Activated CD8-positive, alpha-beta memory T cell treated with anti-CD3 and anti-CD28 coated beads, Interleukin-2, amount 50 U/mL, for 1 hour (primary cell): ENCODE results near the gene COQ4.
"Not testable (repeated sequence)": the region's sequence is repeated elsewhere in the genome, so short reads cannot be mapped to it uniquely, and the experiment has no call there.

Experiments used
- DNase-seq: peaks from one replicate; pipeline ENCODE4 v3.0.0-alpha.2; 2020; ENCODE audit errors: extremely low read depth

Gene COQ4

DNA sequence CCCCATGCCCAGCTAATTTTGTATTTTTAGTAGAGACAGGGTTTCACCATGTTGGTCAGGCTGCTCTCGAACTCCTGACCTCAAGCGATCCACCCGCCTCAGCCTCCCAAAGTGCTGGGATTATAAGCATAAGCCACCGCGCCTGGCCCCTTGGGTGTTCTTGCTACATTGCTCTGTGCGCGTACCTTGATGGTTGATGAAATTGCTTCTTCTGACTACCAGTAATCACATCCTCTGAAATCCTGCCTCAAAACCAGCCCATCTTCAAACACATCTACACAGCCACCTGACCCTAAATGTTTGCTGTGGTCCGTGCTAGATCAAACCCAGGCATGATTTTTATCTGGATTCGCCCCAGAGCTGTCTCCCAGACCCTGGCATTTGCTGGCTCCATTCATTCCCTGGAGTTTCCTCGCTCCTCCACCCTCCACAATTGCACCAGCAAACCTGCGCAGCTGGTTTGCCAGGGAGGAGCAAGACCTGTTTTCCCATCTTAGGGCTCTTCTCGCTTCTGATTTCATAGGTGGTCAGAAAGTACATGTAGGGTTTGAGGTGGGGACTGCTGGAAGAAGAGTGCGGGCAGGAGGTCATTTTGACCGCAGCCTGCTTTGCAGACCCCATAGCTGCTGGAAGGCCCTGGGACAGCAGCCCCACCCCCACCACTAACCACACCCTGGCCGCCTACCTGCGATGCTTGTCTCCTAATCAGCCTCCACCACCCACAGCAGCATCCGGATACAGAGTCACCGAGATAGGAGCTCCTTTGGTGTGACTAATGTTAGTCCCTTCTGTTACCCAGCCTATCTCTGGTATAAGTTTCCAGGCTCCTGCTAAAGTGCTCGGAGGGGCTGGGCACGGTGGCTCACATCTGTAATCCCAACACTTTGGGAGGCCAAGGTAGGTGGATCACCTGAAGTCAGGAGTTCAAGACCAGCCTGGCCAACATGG, 23.8 kb upstream of the COQ4 start:
- DNase-seq: no peak

DNA sequence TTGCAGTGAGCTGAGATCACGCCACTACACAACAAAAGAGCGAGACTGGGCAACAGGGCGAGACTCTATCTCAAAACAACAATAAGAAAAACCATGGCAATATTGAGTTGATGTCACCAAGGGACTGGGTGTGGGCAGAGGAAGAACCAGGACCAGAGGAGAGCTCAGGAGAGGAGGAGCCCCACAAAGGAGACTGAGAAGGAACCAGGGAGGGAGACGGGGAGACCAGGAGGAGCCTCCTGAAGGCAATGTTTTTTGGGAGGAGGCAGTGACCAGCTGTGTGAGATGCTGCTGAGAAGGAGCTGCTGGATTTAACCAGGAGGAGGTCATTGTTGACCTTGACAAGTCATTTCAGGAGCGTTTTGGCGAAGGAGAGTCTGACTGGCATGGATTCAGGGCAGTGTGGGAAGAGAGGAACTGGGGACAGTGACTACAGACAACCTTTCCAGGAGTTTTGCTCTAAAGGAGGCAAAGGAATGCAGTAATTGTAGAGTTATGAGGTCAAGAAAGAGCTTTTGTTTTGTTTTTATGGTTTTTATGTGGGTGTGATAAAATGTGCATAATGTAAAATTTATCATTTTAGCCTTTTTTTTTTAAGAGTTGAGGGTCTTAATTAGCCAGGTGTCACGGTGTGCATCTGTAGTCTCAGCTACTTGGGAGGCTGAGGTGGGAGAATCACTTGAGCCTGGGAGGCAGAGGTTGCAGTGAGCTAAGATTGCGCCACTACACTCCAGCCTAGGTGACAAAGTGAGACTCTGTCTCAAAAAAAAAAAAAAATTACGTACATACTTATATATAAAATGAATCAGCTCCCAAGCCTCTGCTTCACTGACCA, 18.3 kb upstream of the COQ4 start:
- DNase-seq: no peak

DNA sequence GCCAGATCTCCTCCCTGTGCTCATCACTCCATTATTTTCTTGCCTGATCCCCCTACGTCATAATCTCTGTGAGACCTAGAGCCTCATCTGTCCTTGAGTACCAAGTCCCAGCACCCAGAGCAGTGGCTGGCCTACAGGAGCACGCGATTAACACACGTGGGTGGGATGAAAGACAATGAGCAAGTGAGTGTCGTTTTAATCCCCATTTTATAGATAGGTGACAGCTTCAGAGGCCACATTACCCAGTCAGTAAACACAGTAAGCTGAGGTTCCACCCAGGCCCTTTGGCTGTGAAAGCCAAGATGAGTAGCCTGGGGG, 17.7 kb upstream of the COQ4 start:
- no peak for DNase-seq

DNA sequence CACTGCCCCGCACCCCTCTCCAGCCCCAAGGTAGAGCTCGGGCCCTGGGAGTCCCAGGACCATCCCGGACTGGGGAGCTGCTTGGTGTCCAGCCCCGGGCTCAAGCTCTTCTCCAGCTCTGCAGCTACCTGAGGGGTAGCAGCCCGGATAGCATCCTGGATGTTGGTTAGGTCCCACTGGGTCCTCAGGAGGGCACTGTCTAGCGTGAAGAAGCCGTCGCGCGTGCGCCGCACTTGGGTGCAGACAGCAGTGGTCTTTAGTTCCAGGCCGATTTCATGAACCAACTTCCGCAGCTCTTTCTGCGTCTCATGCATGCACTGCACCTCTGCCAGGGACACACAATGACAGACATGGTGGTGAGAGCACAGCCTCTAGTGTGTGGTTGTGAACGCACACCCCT, 13.1 kb upstream of the COQ4 start:
- no peak for DNase-seq

DNA sequence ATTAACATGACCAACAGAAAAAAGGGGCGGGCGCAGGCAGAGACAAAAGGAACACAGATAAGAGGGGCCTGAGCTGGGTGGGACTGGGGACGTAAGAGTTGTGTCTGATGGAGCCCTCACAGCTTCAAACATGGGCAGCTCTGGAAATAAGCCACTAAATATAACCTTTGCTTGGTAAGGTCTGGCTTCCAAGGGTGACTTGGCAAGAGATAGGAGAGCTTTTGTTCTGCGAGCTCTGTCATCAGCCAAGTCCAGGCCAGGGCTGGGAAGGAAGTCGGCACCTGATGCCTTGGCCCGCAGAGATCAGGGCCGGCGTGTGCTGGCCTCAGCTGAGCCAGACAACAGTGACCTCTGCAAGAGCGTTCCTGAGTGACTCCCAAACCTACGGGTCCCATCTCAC, 12.2 kb upstream of the COQ4 start:
- no peak for DNase-seq

DNA sequence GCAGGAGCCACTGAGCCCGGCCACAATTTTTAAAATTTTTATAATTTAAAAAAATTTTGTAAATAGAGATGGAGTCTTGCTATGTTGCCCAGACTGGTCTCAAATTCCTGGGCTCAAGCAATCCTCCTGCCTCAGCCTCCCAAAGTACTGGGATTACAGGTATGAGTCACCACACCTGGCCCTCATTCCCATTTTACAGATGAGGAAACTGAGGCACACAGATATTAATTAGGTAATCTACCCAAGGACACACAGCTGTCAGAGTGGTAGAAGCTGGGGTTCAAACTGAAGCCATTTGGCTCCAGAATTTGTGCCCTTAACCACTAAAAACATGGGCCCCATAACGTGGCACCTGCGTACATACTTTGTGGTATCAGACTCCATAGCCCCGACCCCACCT, 7.9 kb upstream of the COQ4 start:
- no peak for DNase-seq

DNA sequence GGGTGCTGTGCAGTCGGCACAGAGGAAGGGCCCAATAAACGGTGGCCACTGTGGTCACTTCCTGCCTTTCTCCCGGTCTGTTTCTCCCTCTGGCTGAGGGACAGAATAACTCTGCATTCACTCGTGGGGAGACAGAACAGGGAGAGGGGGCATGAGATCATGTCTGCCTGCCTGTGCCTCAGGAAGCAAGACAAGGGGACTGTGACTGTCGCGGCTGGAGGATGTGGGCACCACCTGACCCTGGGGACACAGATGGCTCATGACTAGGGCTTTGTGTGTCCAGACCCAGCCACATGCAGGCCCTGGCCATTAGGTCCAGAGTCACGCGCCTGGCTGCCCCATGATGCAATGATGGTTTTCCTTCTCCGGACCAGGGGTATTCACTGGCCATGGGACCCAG, 6.2 kb upstream of the COQ4 start:
- DNase-seq: no peak

DNA sequence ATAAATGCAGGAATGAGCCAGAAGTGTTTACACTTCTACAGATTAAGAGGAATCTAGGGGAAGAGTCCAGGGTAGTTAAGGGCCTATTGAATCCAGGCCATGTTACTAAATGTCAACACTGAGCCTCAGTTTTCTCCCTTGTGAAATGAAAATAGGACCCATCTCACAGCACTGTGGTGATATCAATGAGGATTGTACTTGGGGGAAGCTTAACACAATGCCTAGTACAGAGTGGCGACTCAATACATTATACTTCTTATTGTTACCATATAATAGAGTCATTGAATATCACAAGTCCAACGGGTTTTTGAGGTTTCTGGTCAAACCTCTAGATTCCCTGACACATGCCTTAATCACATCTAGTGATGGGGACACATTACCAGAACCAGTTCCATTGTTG, 5.0 kb upstream of the COQ4 start:
- no peak for DNase-seq

DNA sequence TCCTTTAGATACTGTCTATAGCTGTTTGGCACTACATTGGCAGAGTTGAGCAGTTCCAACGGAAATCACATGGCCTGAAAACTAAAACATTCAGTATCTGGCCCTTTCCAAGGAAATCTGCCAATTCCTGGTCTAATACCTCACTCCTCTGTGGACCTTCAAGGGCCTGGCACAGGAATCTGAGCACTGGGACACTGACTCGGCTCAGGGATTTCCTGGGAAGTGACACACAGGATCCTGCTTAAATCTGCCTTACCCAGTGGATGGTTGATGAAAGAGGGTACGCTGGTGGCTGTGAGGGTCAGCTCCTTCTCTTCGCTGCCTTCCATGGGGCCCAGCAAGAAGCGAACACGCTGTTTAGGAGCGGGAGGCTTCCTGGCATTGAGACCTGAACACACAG, 1.3 kb upstream of the COQ4 start:
- no peak for DNase-seq

DNA sequence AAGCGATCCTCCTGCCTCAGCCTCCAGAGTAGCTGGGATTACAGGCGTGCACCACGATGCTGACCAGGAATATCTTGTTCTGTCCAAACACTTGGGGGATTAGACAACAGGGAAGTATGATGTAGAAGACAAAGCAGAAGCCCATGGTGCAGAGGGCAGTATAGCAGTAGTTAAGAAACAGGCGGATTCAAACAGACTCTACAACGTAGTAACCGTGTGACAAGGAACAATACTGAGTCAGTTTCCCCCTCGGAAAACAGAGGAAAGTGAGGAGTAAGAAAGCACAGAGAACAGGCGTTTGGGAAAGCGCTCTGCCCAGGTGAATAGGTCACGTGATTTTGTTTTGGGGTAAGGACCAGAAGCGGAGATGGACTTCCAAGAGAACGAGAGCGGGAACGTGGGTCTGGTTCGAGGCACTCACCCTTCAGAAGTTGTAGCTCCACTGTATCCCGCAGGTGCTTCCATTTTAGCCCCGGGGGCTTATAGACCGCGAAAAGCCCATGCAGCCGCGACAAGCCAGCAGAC, 698 bp upstream of the COQ4 start:
- no peak for DNase-seq

DNA sequence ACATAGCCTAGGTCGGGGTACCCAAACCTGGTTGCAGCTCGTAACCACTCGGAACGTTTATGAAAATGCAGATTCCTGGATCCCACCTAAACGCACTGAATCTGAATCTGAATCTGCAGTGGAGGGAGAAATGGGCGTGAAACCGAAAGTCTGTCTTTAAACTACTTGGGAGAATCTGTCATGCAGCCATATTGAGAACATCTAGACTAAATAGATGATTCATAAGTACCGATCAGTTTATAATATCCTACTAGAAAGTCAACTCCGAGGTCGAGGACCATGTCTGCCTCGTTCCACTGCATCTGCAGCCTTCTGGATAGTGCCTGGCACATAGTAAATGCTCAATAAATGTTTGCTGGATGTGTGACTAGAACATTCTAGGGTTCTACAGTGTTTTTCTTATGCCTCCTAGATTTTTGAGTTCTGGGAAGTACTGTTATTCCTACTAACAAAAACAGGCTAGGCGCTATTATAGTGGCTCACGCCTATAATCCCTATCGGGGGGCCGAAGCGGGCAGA, 632 bp downstream of the COQ4 start:
- no peak for DNase-seq

DNA sequence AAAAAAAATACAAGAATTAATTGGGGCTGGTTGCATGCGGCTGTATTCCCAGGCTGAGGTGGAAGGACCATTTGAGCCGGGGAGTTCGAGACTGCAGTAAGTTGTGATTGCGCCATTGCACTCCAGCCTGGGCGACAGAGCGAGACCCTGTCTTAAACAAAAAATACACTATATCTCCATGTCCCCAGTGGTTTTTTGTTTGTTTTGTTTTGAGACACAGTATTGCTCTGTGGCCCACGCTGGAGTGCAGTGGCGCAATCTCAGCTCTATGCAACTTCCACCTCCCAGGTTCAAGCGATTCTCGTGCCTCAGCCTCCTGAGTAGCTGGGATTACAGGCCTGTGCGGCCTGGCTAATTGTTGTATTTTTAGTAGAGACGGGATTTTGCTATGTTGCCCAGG, 1.2 kb downstream of the COQ4 start:
- DNase-seq: no peak

DNA sequence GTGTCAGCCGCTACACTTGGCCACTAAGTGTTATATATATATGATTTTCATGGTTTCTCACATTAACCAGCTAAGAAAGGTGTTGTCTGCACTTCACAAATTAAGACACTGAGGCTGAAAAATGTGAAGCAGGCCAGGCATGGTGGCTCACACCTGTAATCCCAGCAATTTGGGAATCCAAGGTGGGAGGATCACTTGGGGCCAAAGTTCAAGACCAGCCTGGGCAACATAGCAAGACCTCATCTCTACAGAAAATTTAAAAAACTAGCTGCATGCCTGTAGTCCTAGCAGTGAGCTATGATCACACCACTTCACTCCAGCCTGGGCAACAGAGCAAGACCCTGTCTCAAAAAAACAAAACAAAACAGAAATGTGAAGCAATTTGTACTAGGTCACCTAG, 1.8 kb downstream of the COQ4 start:
- DNase-seq: no peak

DNA sequence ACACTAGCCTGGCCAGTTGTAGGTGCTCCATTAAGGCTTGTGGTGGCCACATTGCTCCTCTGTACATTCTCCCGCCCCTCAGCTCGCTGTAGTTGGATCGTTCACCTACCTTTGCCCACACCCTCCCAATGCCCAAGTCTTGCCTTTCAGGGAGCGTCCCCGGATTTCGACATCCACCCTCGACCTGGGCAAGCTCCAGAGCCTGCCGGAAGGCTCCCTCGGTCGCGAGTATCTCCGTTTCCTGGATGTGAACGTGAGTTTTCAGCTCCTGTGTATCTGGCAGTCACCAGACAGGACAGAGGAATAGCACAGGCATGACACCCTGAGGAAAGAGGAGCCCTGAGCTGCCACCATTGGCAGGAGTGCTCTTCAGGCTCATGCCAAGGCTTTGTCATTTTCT, 3.0 kb downstream of the COQ4 start:
- DNase-seq: no peak

DNA sequence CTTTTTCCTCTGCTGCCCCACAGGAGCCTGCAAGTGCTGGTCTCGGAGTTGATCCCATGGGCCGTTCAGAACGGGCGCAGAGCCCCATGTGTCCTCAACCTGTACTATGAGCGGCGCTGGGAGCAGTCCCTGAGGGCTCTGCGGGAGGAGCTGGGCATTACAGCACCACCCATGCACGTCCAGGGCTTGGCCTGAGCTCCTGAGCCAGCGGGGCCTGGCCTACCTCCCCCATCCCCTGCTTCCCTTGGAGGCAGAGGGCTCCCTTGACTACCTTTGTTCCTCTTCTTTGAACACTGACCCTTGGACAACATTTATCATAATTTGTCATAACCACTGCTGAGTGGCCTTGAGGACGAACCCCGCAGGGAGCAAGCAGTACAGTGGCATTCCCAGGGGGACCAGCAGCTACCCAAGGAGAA, 10.8 kb downstream of the COQ4 start:
- no peak for DNase-seq

DNA sequence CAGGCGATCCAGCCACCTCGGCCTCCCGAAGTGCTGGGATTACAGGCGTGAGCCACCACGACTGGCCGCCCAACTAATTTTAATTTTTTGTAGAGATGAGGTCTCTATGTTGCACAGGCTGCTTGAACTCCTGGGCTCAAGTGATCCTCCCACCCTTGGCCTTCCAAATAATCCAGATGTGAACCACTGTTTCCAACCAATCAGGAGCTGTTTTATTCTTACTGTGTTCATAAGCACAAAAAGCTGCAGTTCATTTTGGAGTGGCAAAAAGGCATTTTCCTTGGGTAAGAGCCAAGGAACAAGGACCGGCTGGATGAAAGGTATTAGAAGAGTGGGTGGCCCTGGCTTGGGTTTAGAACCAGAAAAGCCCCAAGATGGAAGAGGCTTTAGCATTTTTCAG, 12.5 kb downstream of the COQ4 start:
- DNase-seq: no peak

DNA sequence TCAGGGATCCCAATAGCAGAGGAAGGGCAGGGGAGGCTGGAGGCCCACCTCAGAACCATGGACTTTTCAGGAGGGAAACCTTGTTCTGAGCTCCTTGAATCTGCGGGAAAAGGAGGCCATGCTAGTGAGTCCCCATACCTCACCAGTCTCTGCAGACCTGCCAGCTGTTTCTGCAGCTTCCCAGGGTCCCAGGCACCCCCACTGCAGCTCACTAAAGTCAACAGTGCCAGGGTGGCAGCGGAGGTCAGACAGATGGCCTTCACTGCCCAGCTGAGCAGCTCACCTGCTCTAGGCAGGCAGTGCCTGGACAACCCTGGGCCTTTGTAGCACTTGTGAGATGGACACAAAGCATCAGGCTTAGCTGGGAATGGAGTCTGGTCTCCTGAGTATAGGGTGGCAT, 13.3 kb downstream of the COQ4 start:
- no peak for DNase-seq

DNA sequence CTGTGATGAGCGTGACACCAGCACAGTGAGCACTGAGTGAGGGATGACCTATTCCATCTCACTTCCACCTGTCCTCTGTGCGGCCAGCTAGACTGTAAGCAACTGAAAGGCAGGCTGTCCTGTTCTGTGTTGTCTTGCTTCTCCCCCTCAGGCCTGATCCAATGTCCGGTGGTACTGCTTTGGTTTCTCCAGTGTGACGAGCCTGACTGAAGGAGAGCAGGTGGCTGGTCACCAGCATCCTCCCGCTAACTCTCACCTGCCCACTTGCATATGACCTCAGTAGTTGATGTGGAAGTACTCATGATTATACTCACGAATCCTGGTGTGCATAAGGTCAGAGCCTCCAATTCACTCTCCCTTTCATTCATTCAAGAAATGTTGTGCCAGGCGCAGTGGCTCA, 15.3 kb downstream of the COQ4 start:
- no peak for DNase-seq

DNA sequence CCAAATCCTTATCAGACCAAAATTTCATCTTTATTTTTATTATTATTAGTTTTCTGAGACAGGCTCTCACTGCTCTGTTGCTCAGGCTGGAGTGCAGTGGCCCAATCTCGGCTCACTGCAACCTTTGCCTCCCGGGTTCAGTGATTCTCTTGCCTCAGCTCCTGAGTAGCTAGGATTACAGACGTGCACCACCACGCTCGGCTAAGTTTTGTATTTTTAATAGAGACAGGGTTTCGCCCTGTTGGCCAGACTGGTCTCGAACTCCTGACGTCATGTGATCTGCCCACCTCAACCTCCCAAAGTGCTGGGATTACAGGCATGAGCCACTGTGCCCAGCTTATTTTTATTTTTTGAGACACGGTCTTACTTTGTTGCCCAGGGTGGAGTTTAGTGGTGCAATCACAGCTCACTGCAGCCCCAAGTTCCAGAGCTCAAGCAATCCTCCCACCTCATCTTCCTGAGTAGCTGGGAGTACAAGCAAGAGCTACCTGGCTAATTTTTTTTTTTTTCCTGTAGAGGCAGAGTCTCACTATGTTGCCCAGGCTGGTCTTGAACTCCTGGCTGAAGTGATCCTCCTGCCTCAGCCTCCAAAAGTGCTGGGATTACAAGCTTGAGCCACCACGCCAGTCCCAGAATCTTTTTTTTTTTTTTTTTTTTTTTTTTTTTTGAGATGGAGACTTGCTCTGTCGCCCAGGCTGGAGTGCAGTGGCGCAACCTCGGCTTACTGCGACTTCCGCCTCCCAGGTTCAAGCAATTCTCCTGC, 16.4 kb downstream of the COQ4 start:
- DNase-seq: not testable (repeated sequence)

DNA sequence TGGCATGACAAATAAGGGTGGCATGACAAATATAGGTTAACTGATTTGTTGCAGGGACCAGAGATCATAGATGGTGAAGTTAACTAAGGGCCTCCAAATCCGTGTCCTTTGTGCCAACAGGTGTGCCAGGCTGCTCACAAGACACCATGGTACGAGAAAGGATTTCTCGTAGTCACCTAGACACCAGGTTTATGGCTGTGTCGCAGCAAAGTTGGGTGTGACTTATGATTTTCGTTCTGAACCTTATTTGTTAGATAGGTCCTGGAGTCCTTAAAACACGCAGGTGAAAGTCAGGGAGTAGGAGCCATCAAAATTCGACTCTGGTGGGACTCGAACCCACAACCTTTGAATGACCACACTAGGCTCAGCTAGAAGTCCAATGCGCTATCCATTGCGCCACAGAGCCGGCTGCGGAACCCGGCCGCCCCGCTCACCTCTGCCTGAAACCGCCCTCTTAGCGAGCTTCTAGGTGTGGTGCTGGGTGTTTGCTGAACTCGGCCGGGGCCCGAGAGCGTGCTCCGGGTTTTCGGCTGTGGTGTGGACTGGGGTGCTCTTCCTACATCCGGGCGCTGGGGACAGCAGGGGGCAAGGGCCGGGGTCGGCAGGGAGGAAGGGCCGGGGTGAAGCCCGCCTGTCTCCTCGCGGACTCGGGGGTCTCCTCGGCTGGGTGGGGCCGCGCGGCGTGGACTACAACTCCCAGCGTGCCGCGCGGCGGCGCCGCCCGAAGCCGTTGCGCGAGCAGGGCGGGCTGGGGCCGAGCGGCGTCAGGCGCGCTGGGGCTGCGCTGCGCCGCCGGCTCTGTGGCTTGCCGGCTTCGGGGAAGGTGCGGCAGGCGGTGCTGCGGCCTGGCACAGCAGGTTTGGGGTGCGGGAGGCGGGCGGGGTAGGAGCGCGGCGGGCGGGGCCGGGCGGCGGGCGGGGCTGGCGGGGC, 17.4 kb downstream of the COQ4 start, which contains the start of gene SLC27A4:
TSS of gene SLC27A4 (plus strand) at position 767 of the 930 bp plus-strand sequence. CDS start 2,606 bp downstream, outside the sequence.
- DNase-seq: peak; percentile 40
